DOHH2 (cell line): ENCODE data around the gene XPC.

ENCODE experiments used
- CTCF ChIP-seq: fragments of 200-600 bp; sonication (generic); IDR thresholded peaks from one replicate; pipeline ENCODE4 v1.5.1; 2014; ENCODE audit warnings: antibody characterized with exemption, mild to moderate bottlenecking, low read depth, low read length; ENCODE audit not compliant: poor library complexity, severe bottlenecking
- EZH2phosphoT487 ChIP-seq: fragments of 200-600 bp; sonication (generic); IDR thresholded peaks from 2 replicates; pipeline ENCODE4 v1.6.1; 2017; ENCODE audit warnings: borderline replicate concordance, mild to moderate bottlenecking, antibody characterized with exemption, low read length, moderate library complexity, mixed read lengths

- no peak for TF ChIP-seq CTCF
- TF ChIP-seq EZH2phosphoT487, result no peak
These were observed 48.2 kb downstream of the XPC start for GRCh38 chr3:14130230-14130629.
